Activated CD4-positive, alpha-beta T cell treated with anti-CD3 and anti-CD28 coated beads for 36 hours (primary cell): ENCODE results near the gene IRF8. TPM values are rescaled to one million over a fixed set of nuclear protein-coding genes. Genes with fewer than 3 reads are reported as not detected.
A peak's percentile ranks its signal among the peaks of the same experiment; 100 is the strongest.

ENCODE experiments used
- ATAC-seq: fragments of 200-7000 bp; cut with Tn5 transposase; one replicate; pipeline ENCODE4 v1.10.0; 2021; ENCODE audit warnings: mild to moderate bottlenecking, moderate library complexity
- CTCF ChIA-PET: fragments of 350-600 bp; sonication (Branson Sonifier 250); formaldehyde crosslinking; loops from one replicate; lab custom pipeline; 2021; ENCODE audit warnings: antibody characterized with exemption; lab: Charles Lee
- POLR2A ChIA-PET: fragments of 350-600 bp; sonication (Branson Sonifier 250); formaldehyde crosslinking; loops from one replicate; lab custom pipeline; 2021; ENCODE audit warnings: antibody characterized with exemption, inconsistent platforms; lab: Charles Lee
- DNase-seq: peaks from one replicate; pipeline ENCODE4 v3.0.0-alpha.2; 2020
- H3K27ac Mint-ChIP-seq: one replicate; pipeline ENCODE4 v1.8.0; 2021; ENCODE audit warnings: mixed read lengths
- H3K27me3 Mint-ChIP-seq: one replicate; pipeline ENCODE4 v1.8.0; 2021; ENCODE audit warnings: mixed read lengths
- H3K36me3 Mint-ChIP-seq: one replicate; pipeline ENCODE4 v1.8.0; 2021; ENCODE audit warnings: low read depth, mixed read lengths
- H3K4me1 Mint-ChIP-seq: one replicate; pipeline ENCODE4 v1.8.0; 2021; ENCODE audit warnings: mixed read lengths
- H3K4me3 Mint-ChIP-seq: one replicate; pipeline ENCODE4 v1.8.0; 2021; ENCODE audit warnings: mild to moderate bottlenecking, moderate library complexity, mixed read lengths
- H3K9me3 Mint-ChIP-seq: one replicate; pipeline ENCODE4 v1.8.0; 2021; ENCODE audit warnings: low read depth, mixed read lengths
- intact Hi-C, 2 experiments: fragments of 100-400 bp; cut with DNase I in 1 of 2; cut with micrococcal nuclease in 1 of 2; formaldehyde crosslinking; loops; one replicate each; pipeline versions ENCODE4 v1.14.2 to v1.15.1; 2022 to 2024; cut with DNase I, micrococcal nuclease
- total RNA-seq, 2 experiments: library from RNA; stranded (reverse); gene quantifications; one replicate each; pipeline ENCODE4 v1.2.3, GENCODE V29; 2021

IRF8 gene
- total RNA-seq, 2 experiments from 2014 or later: 227 to 250 TPM

DNA sequence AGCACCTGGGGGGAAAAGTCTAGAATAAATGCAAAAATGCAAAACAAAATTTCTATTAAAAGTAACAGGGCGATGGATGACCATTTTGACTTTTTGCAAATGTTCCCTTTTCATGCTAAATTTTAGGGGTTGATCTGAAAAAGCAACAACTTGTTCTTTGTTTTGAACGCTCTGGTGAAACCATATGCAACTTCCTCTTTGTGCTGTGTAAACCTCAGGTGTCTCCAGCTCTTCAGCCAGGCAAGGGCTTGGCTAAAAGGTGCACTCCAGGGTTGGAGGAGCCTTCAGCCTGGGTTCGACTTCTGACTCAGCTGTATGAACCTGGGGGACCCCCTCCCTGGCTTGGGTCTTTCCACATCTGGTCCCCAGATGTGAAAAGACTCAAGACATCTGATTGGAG lies 9.5 kb downstream of the IRF8 start:
- H3K4me3 Mint-ChIP-seq: no peak overlapping the region
- ATAC-seq (no peak), DNase-seq (no peak)
- no peaks in the 10 kb centered on the region for H3K9me3 Mint-ChIP-seq
- ChIA-PET CTCF (interaction anchor here (1.3 to 9.5 kb wide), 4 partner anchors 8 to 88 kb away, joined by 3 to 73 read pairs (median 4); partner anchors contain the start of gene IRF8), POLR2A (interaction anchor here (1.4 kb wide), 1 partner anchor 80 kb away, joined by 7 read pairs; no protein-coding TSS in a partner anchor)
- H3K27ac Mint-ChIP-seq: peak overlapping the region; percentile 72
- H3K36me3 Mint-ChIP-seq: peaks cover 91% of the 10 kb centered on the region
- no peaks in the 10 kb centered on the region for H3K27me3 Mint-ChIP-seq
- intact Hi-C loops: no loop called here
- peaks cover 48% of the 10 kb centered on the region for H3K4me1 Mint-ChIP-seq

DNA sequence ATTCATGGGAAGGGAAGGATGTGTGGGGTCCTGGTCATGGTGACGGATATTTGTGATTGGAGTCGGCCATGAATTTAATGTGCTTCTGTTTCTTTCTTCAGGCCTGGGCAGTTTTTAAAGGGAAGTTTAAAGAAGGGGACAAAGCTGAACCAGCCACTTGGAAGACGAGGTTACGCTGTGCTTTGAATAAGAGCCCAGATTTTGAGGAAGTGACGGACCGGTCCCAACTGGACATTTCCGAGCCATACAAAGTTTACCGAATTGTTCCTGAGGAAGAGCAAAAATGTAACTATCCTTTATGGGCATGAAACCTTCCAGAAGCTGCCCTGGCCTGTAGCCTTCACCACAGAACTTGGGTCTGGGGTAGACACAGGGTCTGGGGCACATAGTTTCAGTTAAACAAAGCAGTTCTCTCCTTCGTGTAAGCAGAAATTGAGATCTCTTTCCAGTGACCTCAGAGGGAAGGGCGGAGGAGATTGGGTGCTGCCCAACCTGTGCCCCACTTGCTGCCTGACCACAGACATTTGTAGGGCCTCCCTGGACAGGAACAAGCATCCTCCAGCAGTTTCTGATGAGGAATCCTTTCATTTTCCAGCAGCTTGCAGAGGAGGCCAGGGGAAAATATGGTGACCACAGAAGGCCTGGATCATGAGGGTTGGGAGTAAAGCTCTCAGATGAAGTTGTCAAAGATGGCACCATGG lies 10.1 kb downstream of the IRF8 start:
- H3K27me3 Mint-ChIP-seq: no peaks in the 10 kb centered on the region
- ChIA-PET POLR2A (no interaction called here), CTCF (interaction anchor here (1.7 to 9.5 kb wide), 2 partner anchors 10 to 88 kb away, joined by 11 to 73 read pairs; partner anchors contain the start of gene IRF8)
- H3K27ac Mint-ChIP-seq: peak overlapping the region; percentile 40
- H3K4me3 Mint-ChIP-seq: no peak overlapping the region
- ATAC-seq (no peak), DNase-seq (no peak)
- intact Hi-C loops: no loop called here
- peaks cover 42% of the 10 kb centered on the region for H3K4me1 Mint-ChIP-seq
- no peaks in the 10 kb centered on the region for H3K9me3 Mint-ChIP-seq
- H3K36me3 Mint-ChIP-seq: peaks cover 88% of the 10 kb centered on the region

DNA sequence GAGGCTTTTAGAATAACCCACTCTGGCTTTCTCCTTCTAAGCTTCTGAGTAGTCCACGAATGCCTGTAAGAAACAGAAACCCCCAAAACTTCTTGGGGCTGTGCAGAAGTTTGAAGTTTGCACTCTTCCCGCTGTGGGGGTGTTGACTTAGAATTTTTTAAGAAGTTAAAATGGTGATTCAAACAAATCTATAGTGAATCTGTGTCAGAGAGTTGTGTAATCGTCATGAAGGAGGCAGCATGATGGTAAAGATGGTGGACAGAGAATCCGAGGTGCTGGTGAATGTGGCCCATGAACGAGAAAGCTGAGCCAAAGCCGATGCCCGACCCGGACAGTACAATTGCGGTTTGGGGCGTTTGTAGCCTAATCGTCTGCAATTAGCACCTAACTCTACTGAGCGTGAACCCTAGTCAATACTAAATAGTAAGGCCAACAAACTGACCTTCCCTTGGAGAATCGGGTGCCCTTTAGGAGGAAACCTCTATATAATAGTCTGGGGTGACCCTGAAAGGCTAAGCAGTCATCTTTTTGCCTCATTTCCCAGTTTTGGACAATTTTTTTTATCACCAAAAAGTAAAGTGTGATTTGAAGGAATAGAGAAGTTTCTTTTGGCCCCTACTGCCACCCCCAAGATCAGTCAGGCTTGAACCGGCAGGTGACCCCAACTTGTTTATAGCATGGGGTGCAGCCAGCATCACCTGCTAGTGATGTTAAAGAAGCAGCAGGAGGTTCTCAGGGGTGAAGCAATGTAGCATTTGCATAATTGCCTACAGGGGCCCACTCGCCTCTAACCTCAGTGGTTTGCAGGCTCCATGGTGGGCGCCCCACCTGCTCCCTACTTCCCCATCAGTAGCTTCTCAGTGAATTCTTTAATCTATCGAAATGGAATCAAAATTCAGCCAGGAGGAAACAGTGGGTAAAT lies 11.2 kb downstream of the IRF8 start:
- Mint-ChIP-seq H3K36me3 (peaks cover 85% of the 10 kb centered on the region), H3K9me3 (no peaks in the 10 kb centered on the region), H3K4me1 (peaks cover 30% of the 10 kb centered on the region), H3K4me3 (no peak overlapping the region), H3K27ac (no peak overlapping the region), H3K27me3 (no peaks in the 10 kb centered on the region)
- ATAC-seq: no peak
- intact Hi-C loops: no loop called here
- ChIA-PET POLR2A (no interaction called here), CTCF (interaction anchor here (1.7 to 9.5 kb wide), 2 partner anchors 12 to 89 kb away, joined by 11 to 73 read pairs; partner anchors contain the start of gene IRF8)
- no peak for DNase-seq

DNA sequence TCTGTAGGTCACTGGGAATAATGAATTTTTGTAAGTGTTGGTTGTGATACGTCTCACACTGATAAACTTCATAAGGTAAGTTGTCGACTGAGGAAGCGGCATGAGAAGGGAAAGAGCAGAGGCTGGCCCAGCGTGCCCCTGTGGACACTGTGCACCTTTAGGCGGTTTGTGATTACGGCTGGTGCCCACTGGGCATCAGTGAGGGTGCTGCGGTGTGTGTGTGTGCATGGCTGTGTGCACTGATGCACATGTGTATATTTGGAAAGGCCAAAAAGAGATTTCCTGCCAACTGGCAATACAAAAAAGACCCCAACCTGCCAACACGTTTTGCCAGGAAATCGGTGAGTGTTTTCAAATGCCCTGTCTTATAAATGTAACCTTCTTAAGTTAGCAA lies 11.9 kb downstream of the IRF8 start:
- ATAC-seq (no peak), DNase-seq (no peak)
- Mint-ChIP-seq H3K4me1 (peaks cover 24% of the 10 kb centered on the region), H3K4me3 (no peak overlapping the region), H3K36me3 (peaks cover 81% of the 10 kb centered on the region), H3K27ac (no peak overlapping the region), H3K9me3 (no peaks in the 10 kb centered on the region), H3K27me3 (no peaks in the 10 kb centered on the region)
- intact Hi-C loops: no loop called here
- CTCF ChIA-PET: interaction anchor here (1.1 to 9.5 kb wide), 3 partner anchors 8 to 90 kb away, joined by 3 to 73 read pairs (median 4); no protein-coding TSS in a partner anchor
- POLR2A ChIA-PET: no interaction called here

DNA sequence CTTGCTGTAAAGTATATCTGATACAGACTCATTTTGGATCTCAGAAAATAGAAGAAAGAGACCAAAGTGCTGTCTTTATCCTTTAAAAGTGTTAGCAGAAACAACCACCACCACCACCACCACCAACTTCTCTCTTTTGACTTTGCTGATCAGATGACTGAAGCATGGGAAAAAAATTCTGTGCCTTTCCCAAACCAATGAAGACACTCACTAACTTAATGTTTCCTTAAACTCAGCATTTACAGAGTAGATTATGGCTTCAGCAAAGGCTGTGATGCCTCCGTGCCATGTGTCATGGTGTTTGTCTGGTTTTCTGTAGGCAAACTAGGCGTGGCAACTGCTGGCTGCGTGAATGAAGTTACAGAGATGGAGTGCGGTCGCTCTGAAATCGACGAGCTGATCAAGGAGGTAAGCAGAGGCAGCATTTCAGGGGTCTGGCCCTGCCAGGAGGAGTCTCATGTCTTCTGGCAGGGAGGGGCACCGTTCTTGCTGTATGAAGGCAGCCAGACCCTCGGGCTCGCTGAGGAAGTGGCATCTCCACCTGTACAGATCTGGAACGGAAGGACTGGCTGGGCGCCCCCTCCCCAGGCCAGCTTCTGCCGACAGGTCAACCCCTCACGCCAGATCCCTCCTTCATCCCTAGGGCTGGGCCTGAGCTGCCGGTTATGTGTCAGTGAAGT lies 12.4 kb downstream of the IRF8 start:
- Mint-ChIP-seq H3K9me3 (no peaks in the 10 kb centered on the region), H3K4me3 (no peak overlapping the region), H3K36me3 (peaks cover 81% of the 10 kb centered on the region), H3K27ac (no peak overlapping the region), H3K27me3 (no peaks in the 10 kb centered on the region), H3K4me1 (peaks cover 20% of the 10 kb centered on the region)
- ChIA-PET CTCF (interaction anchor here (0.7 to 1.9 kb wide), 6 partner anchors 9 to 119 kb away, joined by 3 to 4 read pairs (median 4); no protein-coding TSS in a partner anchor), POLR2A (interaction anchor here (0.6 to 1.4 kb wide), 2 partner anchors 12 to 36 kb away, joined by 3 read pairs; no protein-coding TSS in a partner anchor)
- intact Hi-C loops: no loop called here
- ATAC-seq: no peak
- DNase-seq: no peak

DNA sequence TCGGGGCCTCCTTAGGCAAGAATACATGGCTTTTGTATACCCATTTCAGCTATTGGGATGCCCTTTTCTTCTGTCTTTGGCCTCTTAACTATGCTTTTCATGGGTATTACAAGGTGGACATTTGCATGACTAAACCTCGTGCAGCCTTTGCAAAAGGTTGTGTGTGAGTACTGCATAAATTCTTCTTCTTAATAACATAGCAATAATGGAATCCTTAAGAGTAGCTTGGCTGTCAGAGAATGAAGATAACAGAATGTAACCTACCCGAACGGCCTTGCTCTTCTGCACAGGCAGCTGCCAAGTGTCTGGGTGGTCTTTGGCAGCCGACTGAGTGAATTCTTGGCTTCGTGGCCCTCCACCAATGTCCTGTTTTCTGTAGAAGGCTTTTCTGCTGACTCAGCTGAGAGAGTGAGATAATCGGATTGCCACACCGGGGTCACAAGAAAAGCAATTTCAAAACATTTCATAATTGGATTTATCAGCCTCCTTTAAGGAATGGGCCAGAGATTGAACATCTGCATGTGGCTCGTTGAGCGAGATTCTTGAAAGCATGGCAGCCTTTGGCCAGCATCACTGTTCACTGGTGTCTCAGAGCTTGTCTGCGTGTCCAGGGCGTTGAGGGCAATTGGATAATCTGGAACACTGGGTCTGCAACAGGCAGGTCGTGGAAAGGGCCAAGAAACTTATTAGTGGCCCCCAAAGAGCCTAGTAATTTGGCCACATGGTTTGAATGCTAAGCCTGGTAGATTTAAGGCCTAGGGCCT lies 13.4 kb downstream of the IRF8 start:
- Mint-ChIP-seq H3K27me3 (no peaks in the 10 kb centered on the region), H3K9me3 (no peaks in the 10 kb centered on the region), H3K36me3 (peaks cover 80% of the 10 kb centered on the region), H3K4me3 (no peak overlapping the region), H3K27ac (peak overlapping the region; percentile 51), H3K4me1 (peaks cover 17% of the 10 kb centered on the region)
- intact Hi-C loops: no loop called here
- ATAC-seq (no peak), DNase-seq (no peak)
- ChIA-PET POLR2A (interaction anchor here (0.5 to 1.4 kb wide), 4 partner anchors 10 to 109 kb away, joined by 3 to 4 read pairs (median 3); no protein-coding TSS in a partner anchor), CTCF (interaction anchor here (0.7 to 1.9 kb wide), 7 partner anchors 10 to 118 kb away, joined by 3 to 5 read pairs (median 4); partner anchors contain the start of gene IRF8)

DNA sequence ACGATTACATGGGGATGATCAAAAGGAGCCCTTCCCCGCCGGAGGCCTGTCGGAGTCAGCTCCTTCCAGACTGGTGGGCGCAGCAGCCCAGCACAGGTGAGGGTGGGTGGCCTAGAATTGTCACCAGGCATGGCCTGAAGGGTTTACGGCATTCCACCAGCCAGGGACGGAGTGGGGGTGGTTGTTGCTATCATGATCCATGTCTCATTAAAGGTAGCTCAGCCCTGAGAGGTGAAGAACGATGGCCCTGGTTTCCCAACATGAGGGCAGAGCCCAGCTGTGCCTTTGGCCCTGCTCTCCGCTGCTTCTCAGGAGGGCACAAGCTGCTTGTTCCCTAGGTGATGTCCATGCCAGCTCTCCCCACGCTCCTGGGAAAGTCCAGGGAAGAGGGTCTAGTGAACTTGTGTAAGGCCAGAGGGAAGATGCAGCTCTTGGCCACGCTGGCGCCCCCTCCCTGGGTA lies 14.2 kb downstream of the IRF8 start:
- ATAC-seq (no peak), DNase-seq (no peak)
- Mint-ChIP-seq H3K9me3 (no peaks in the 10 kb centered on the region), H3K4me1 (peaks cover 17% of the 10 kb centered on the region), H3K4me3 (no peak overlapping the region), H3K27me3 (no peaks in the 10 kb centered on the region), H3K36me3 (peaks cover 85% of the 10 kb centered on the region), H3K27ac (no peak overlapping the region)
- intact Hi-C loops: no loop called here
- ChIA-PET POLR2A (interaction anchor here (0.5 to 1.1 kb wide), 5 partner anchors 11 to 110 kb away, joined by 3 to 6 read pairs (median 4); no protein-coding TSS in a partner anchor), CTCF (interaction anchor here (0.6 to 1.9 kb wide), 5 partner anchors 14 to 603 kb away, joined by 3 to 5 read pairs (median 4); partner anchors contain the start of gene IRF8)

DNA sequence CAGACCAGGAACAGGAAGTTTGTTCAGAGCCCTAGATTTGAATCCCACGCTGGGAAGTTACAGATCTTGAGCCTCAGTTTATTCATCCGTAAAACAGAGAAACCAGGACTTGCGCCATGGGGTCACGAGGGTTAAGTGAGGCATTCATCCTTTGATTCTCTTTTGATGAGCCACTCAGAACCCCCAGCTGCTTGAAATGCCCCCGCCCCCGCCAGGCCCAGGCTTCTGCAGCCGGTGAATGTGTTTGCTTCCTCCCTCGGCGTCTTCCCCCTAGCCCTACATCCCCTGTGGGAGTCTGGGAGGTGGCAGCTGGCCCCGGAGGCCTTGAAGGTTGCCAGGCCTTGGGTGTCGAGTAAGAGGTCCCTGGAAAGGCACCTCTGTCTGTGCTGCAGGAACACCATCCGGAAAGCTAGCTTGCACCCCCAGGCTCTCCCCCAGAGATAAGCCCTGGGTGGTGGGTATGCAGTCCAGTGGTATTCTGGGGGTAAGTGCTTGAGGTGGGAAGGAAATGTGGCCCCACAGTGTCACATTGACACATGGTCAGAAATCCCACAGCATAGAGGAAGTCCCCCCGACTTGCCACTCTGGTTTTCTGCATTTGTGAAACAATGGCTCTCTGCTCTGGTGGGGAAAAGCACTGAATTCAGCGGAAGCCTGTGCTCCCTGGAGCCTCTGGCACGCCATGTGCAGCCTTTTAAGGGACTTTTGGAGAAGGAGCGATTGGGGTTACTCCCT lies 14.9 kb downstream of the IRF8 start:
- Mint-ChIP-seq H3K36me3 (peaks cover 84% of the 10 kb centered on the region), H3K4me1 (peaks cover 10% of the 10 kb centered on the region), H3K9me3 (no peaks in the 10 kb centered on the region), H3K27ac (peak overlapping the region; percentile 25), H3K4me3 (no peak overlapping the region), H3K27me3 (no peaks in the 10 kb centered on the region)
- DNase-seq (no peak), ATAC-seq (peak; percentile 4)
- ChIA-PET POLR2A (interaction anchor here (0.9 to 1.2 kb wide), 4 partner anchors 10 to 93 kb away, joined by 4 to 6 read pairs (median 6); partner anchors contain the start of gene IRF8), CTCF (interaction anchor here (0.6 to 1.4 kb wide), 4 partner anchors 14 to 602 kb away, joined by 3 to 5 read pairs (median 4); partner anchors contain the start of gene IRF8)
- intact Hi-C loops: no loop called here

DNA sequence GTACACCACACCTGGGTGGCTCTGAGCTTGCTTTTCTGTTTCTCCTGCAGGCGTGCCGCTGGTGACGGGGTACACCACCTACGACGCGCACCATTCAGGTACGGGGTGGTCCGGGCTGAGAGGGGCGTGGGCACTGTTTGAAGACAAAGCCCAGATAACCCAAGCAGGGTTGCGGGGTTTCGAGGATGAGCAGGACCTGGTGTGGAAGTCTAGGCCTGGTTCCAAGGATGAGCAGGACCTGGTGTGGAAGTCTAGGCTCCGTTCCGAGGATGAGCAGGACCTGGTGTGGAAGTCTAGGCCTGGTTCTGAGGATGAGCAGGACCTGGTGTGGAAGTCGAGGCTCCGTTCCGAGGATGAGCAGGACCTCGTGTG lies 15.4 kb downstream of the IRF8 start:
- Mint-ChIP-seq H3K4me1 (peaks cover 7% of the 10 kb centered on the region), H3K27me3 (no peaks in the 10 kb centered on the region), H3K27ac (peak overlapping the region; percentile 25), H3K9me3 (no peaks in the 10 kb centered on the region), H3K36me3 (peaks cover 84% of the 10 kb centered on the region), H3K4me3 (no peak overlapping the region)
- DNase-seq: no peak
- CTCF ChIA-PET: interaction anchor here (1.1 kb wide), 1 partner anchor 9 kb away, joined by 3 read pairs; no protein-coding TSS in a partner anchor
- ATAC-seq: no peak
- POLR2A ChIA-PET: interaction anchor here (1.2 kb wide), 1 partner anchor 16 kb away, joined by 5 read pairs; the partner anchor contains the start of gene IRF8
- intact Hi-C loops: no loop called here
